SK-N-SH (cell line): ENCODE data around the gene FBXO34. TPM values are rescaled to one million over a fixed set of nuclear protein-coding genes. Genes with fewer than 3 reads are reported as not detected.

Source experiments
- CTCF ChIA-PET: fragments of 300-600, 350-600 bp; formaldehyde crosslinking; extraction: SDS; loops from one replicate; lab custom pipeline; 2021; lab: Yijun Ruan, JAX
- POLR2A ChIA-PET: fragments of 350-600 bp; sonication (Branson Sonifier 250); formaldehyde crosslinking; extraction: SDS; loops from one replicate; lab custom pipeline; 2020; ENCODE audit warnings: antibody characterized with exemption, inconsistent platforms; lab: Yijun Ruan, JAX
- DNase-seq: peaks from one replicate; pipeline ENCODE4 v3.0.0; 2012
- H2AFZ ChIP-seq: fragments of 200-600 bp; sonication (generic); 2 replicates; pipeline ENCODE4 v1.8.1; 2016; ENCODE audit warnings: antibody characterized with exemption, mild to moderate bottlenecking, low read depth
- H3F3A ChIP-seq: fragments of 200-600 bp; sonication (generic); replicated peaks from 2 replicates; pipeline ENCODE3; 2016; ENCODE audit warnings: antibody characterized with exemption, mild to moderate bottlenecking; ENCODE audit not compliant: insufficient read depth
- H3K27ac ChIP-seq, 2 experiments: fragments of 200-500 bp in 1 of 2; fragments of 200-600 bp in 1 of 2; sonication (Bioruptor generic) in 1 of 2; sonication (generic), shearing (Covaris generic) in 1 of 2; 2 replicates each; pipeline versions ENCODE4 v1.5.1 to v1.6.1; 2014 to 2016; ENCODE audit warnings: low read depth in 2 of 2, inconsistent platforms in 1 of 2, low read length in 1 of 2, mild to moderate bottlenecking in 1 of 2, mixed read lengths in 1 of 2
- H3K27me3 ChIP-seq: fragments of 200-600 bp; sonication (generic), shearing (Covaris generic); 2 replicates; pipeline ENCODE4 v1.6.1; 2016; ENCODE audit warnings: mixed run types; ENCODE audit not compliant: insufficient read depth
- H3K36me3 ChIP-seq, 2 experiments: fragments of 200-500 bp in 1 of 2; fragments of 200-600 bp in 1 of 2; sonication (Bioruptor generic) in 1 of 2; sonication (generic) in 1 of 2; replicated peaks in 1 of 2; 2 replicates each; pipeline versions ENCODE3 to v1.5.1; 2014 to 2016; ENCODE audit warnings: low read length in 1 of 2, mild to moderate bottlenecking in 1 of 2; ENCODE audit not compliant: insufficient read depth in 2 of 2, control insufficient read depth in 1 of 2
- H3K4me1 ChIP-seq, 2 experiments: fragments of 200-500 bp in 1 of 2; fragments of 200-600 bp in 1 of 2; sonication (Bioruptor generic) in 1 of 2; sonication (generic), shearing (Covaris generic) in 1 of 2; 2 replicates each; pipeline versions ENCODE4 v1.5.1 to v1.6.1; 2014 to 2016; ENCODE audit warnings: low read depth in 1 of 2, low read length in 1 of 2, mixed run types in 1 of 2; ENCODE audit not compliant: insufficient read depth in 2 of 2, control insufficient read depth in 1 of 2
- H3K4me2 ChIP-seq: fragments of 200-600 bp; sonication (generic), shearing (Covaris generic); 2 replicates; pipeline ENCODE4 v1.6.1; 2017; ENCODE audit warnings: mixed run types
- H3K4me3 ChIP-seq, 2 experiments: fragments of 200-500 bp in 1 of 2; fragments of 200-600 bp in 1 of 2; sonication (Bioruptor generic) in 1 of 2; sonication (generic), shearing (Covaris generic) in 1 of 2; 2 replicates each; pipeline versions ENCODE4 v1.5.1 to v1.8.1; 2014 to 2016; ENCODE audit warnings: low read depth in 2 of 2, inconsistent platforms in 1 of 2, low read length in 1 of 2, mild to moderate bottlenecking in 1 of 2, mixed read lengths in 1 of 2, moderate library complexity in 1 of 2
- H3K79me2 ChIP-seq: fragments of 200-600 bp; sonication (generic); 2 replicates; pipeline ENCODE4 v1.8.1; 2017; ENCODE audit warnings: mild to moderate bottlenecking; ENCODE audit not compliant: insufficient read depth
- H3K9ac ChIP-seq: fragments of 200-600 bp; sonication (generic); 2 replicates; pipeline ENCODE4 v1.6.1; 2017; ENCODE audit warnings: mixed run types
- H3K9me2 ChIP-seq: fragments of 200-600 bp; sonication (generic); 2 replicates; pipeline ENCODE4 v1.6.1; 2017; ENCODE audit warnings: mixed run types
- H3K9me3 ChIP-seq: fragments of 200-600 bp; sonication (generic); 2 replicates; pipeline ENCODE4 v1.6.1; 2017; ENCODE audit warnings: mixed run types, mild to moderate bottlenecking, moderate library complexity
- H4K20me1 ChIP-seq: fragments of 200-600 bp; sonication (generic); 2 replicates; pipeline ENCODE4 v1.6.1; 2017; ENCODE audit warnings: mild to moderate bottlenecking, mixed run types; ENCODE audit not compliant: insufficient read depth
- CHD2 ChIP-seq: fragments of 150-350 bp; IDR thresholded peaks from 2 replicates; pipeline ENCODE4 v1.6.1; 2018; ENCODE audit warnings: low read length; ENCODE audit not compliant: partially characterized antibody
- EP300 ChIP-seq, 2 experiments: IDR thresholded peaks; 2 replicates each; pipeline versions ENCODE4 v1.4.0 to v1.6.1; 2012; ENCODE audit warnings: borderline replicate concordance in 1 of 2, low read depth in 1 of 2, low read length in 1 of 2
- EZH2phosphoT487 ChIP-seq: fragments of 200-600 bp; sonication (generic); IDR thresholded peaks from 2 replicates; pipeline ENCODE4 v1.6.1; 2017; ENCODE audit warnings: low read depth, mixed run types, mild to moderate bottlenecking, antibody characterized with exemption, moderate library complexity, borderline replicate concordance
- FOXM1 ChIP-seq: IDR thresholded peaks from 2 replicates; pipeline ENCODE4 v1.4.0; 2012; ENCODE audit warnings: low read depth, mild to moderate bottlenecking
- GABPA ChIP-seq: IDR thresholded peaks from 2 replicates; pipeline ENCODE4 v1.4.0; 2012; ENCODE audit warnings: low read depth, mild to moderate bottlenecking
- GATA2 ChIP-seq: sonication (generic); formaldehyde crosslinking; IDR thresholded peaks from 2 replicates; pipeline ENCODE4 v1.5.0; 2020; ENCODE audit warnings: mild to moderate bottlenecking, missing genetic modification reagents
- JUND ChIP-seq: IDR thresholded peaks from 2 replicates; pipeline ENCODE4 v1.4.0; 2012
- NFIC ChIP-seq: IDR thresholded peaks from 2 replicates; pipeline ENCODE4 v1.4.0; 2012; ENCODE audit warnings: borderline replicate concordance
- NRF1 ChIP-seq: IDR thresholded peaks from 2 replicates; pipeline ENCODE4 v1.6.1; 2012; ENCODE audit warnings: low read depth, mild to moderate bottlenecking, low read length
- PBX3 ChIP-seq: IDR thresholded peaks from 2 replicates; pipeline ENCODE4; 2012
- RAD21 ChIP-seq: IDR thresholded peaks from 2 replicates; pipeline ENCODE4 v1.6.1; 2012; ENCODE audit warnings: mild to moderate bottlenecking, low read length
- RFX5 ChIP-seq: IDR thresholded peaks from 2 replicates; pipeline ENCODE4 v1.6.1; 2012; ENCODE audit warnings: mild to moderate bottlenecking, improper control_type of control experiment, low read length
- RXRA ChIP-seq: IDR thresholded peaks from 2 replicates; pipeline ENCODE4 v1.4.0; 2012; ENCODE audit warnings: low read depth, mild to moderate bottlenecking, borderline replicate concordance
- SMC3 ChIP-seq: IDR thresholded peaks from 2 replicates; pipeline ENCODE4 v1.6.1; 2012; ENCODE audit warnings: low read depth, low read length, improper control_type of control experiment
- USF1 ChIP-seq: IDR thresholded peaks from 2 replicates; pipeline ENCODE4 v1.4.0; 2012; ENCODE audit warnings: low read depth, borderline replicate concordance
- USF2 ChIP-seq: fragments of 150-350 bp; IDR thresholded peaks from 2 replicates; pipeline ENCODE4 v1.6.1; 2017; ENCODE audit warnings: antibody characterized with exemption, low read length, low read depth, borderline replicate concordance
- YY1 ChIP-seq: IDR thresholded peaks from 2 replicates; pipeline ENCODE4 v1.4.0; 2012; ENCODE audit warnings: low read depth, mild to moderate bottlenecking
- ZBTB33 ChIP-seq: IDR thresholded peaks from 2 replicates; pipeline ENCODE4 v1.4.0; 2012; ENCODE audit warnings: low read depth, borderline replicate concordance
- polyA plus RNA-seq, 3 experiments: library from polyadenylated mRNA; depleted of rRNA; stranded (reverse); fragments of >200 nt; gene quantifications; 2 replicates each; pipeline ENCODE4 v1.2.3, GENCODE V29; 2012
- TF ChIP-seq, protein P1 (sequence below): fragments of 150-350 bp; IDR thresholded peaks from 2 replicates; pipeline ENCODE4 v1.6.1; 2016; ENCODE audit warnings: mild to moderate bottlenecking, low read depth, low read length
- TF ChIP-seq, protein P2 (sequence below): IDR thresholded peaks from 2 replicates; pipeline ENCODE4 v1.4.0; 2012; ENCODE audit warnings: low read depth
- TF ChIP-seq, protein P3 (sequence below): IDR thresholded peaks from 2 replicates; pipeline ENCODE4 v1.6.1; 2012; ENCODE audit warnings: mild to moderate bottlenecking, low read depth, low read length, moderate library complexity

The FBXO34 gene
- polyA plus RNA-seq, 1 of the 3 experiments (the other 2 are of a cell fraction) = 10.0 TPM

GRCh38 chr14:55270832-55271571 lies at the start of gene FBXO34 (continued):
- TF ChIP-seq EP300 (IDR thresholded peaks at IDR 0.05; ENCODE audit: borderline replicate concordance in 1 of 2, low read depth in 1 of 2, low read length in 1 of 2) (peak in 1 of 2 experiments; percentile 9; a peak in 1 of 4 replicates), GATA2 (CRISPR knock-in tag) (0 out of 2 replicates have a peak, but pooled peaks have one; percentile 9), GABPA (no peak), ZBTB33 (no peak), CHD2 (peak; percentile 90), JUND (no peak), YY1 (no peak), RFX5 (peak; percentile 86), USF1 (no peak), NRF1 (no peak)
- TF ChIP-seq, all 33 proteins: peak for 16

DNA sequence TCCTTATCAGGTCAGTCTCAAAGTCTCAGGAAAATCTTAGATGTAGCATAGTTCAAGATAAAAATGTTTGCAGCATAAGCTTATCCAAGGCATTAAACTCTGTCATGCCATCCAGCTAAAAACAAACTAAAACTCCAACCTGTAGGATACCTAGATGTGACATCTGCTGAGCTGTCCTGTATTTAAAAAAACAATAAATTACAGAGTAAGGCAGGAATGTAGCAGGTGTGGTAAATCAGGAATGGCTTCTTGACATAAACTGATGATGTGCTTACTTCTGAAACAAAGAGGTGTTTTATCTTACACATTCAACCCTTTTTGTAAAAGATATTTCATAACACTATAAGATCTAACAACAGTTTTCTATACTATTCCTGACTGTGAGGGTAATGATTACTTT lies 49.3 kb upstream of the FBXO34 start:
- no peaks in the 10 kb centered on the region for H3K27me3 ChIP-seq
- no peak overlapping the region for H2AFZ ChIP-seq
- POLR2A ChIA-PET = no interaction called here
- H3K4me1 ChIP-seq = no peaks in the 10 kb centered on the region
- H3K27ac ChIP-seq = no peak overlapping the region
- no peak for TF ChIP-seq PBX3
- no peak for TF ChIP-seq EP300 (IDR thresholded peaks at IDR 0.05; ENCODE audit: borderline replicate concordance in 1 of 2, low read depth in 1 of 2, low read length in 1 of 2)
- no peak for TF ChIP-seq RAD21
- TF ChIP-seq EZH2phosphoT487 = no peak
- no peak for TF ChIP-seq RXRA
- no peak for TF ChIP-seq USF2
- no peak for TF ChIP-seq NFIC
- TF ChIP-seq FOXM1 = no peak
- TF ChIP-seq, protein P1, sequence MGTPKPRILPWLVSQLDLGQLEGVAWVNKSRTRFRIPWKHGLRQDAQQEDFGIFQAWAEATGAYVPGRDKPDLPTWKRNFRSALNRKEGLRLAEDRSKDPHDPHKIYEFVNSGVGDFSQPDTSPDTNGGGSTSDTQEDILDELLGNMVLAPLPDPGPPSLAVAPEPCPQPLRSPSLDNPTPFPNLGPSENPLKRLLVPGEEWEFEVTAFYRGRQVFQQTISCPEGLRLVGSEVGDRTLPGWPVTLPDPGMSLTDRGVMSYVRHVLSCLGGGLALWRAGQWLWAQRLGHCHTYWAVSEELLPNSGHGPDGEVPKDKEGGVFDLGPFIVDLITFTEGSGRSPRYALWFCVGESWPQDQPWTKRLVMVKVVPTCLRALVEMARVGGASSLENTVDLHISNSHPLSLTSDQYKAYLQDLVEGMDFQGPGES = no peak
- no peak for TF ChIP-seq SMC3
- TF ChIP-seq, protein P2, sequence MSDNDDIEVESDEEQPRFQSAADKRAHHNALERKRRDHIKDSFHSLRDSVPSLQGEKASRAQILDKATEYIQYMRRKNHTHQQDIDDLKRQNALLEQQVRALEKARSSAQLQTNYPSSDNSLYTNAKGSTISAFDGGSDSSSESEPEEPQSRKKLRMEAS = no peak
- TF ChIP-seq, protein P3, sequence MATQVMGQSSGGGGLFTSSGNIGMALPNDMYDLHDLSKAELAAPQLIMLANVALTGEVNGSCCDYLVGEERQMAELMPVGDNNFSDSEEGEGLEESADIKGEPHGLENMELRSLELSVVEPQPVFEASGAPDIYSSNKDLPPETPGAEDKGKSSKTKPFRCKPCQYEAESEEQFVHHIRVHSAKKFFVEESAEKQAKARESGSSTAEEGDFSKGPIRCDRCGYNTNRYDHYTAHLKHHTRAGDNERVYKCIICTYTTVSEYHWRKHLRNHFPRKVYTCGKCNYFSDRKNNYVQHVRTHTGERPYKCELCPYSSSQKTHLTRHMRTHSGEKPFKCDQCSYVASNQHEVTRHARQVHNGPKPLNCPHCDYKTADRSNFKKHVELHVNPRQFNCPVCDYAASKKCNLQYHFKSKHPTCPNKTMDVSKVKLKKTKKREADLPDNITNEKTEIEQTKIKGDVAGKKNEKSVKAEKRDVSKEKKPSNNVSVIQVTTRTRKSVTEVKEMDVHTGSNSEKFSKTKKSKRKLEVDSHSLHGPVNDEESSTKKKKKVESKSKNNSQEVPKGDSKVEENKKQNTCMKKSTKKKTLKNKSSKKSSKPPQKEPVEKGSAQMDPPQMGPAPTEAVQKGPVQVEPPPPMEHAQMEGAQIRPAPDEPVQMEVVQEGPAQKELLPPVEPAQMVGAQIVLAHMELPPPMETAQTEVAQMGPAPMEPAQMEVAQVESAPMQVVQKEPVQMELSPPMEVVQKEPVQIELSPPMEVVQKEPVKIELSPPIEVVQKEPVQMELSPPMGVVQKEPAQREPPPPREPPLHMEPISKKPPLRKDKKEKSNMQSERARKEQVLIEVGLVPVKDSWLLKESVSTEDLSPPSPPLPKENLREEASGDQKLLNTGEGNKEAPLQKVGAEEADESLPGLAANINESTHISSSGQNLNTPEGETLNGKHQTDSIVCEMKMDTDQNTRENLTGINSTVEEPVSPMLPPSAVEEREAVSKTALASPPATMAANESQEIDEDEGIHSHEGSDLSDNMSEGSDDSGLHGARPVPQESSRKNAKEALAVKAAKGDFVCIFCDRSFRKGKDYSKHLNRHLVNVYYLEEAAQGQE = no peak
- no peak for DNase-seq
- H3F3A ChIP-seq = no peaks in the 10 kb centered on the region
- no peak overlapping the region for H3K4me3 ChIP-seq
- 0 out of 2 replicates have a peak, but pooled peaks cover 3% of the 10 kb centered on the region for H3K9me3 ChIP-seq
- H3K79me2 ChIP-seq = no peaks in the 10 kb centered on the region
- H3K9ac ChIP-seq = no peak overlapping the region
- H3K36me3 ChIP-seq = no peaks in the 10 kb centered on the region
- no peaks in the 10 kb centered on the region for H4K20me1 ChIP-seq
- no peak overlapping the region for H3K4me2 ChIP-seq
- no peaks in the 10 kb centered on the region for H3K9me2 ChIP-seq
- CTCF ChIA-PET = no interaction called here
